Adrenal gland (tissue), 12 donors: ENCODE data around the gene ACOX2. TPM values are rescaled to one million over a fixed set of nuclear protein-coding genes. Genes with fewer than 3 reads are reported as not detected.

Experiments
- DNase-seq, 7 donors: peaks; one replicate each; pipeline ENCODE4 v3.0.0-alpha.2; 2019 to 2020
- H3K27ac ChIP-seq, 5 donors: fragments of 200-600 bp; sonication (generic) in 4 of 5; 1 replicate in 3 of 5; 2 replicates in 2 of 5; pipeline versions ENCODE4 v1.5.1 to v1.8.0; 2016 to 2020; ENCODE audit warnings: mild to moderate bottlenecking in 1 of 5
- H3K27me3 ChIP-seq: fragments of 200-600 bp; 2 replicates; pipeline ENCODE4 v1.8.0; 2021
- H3K36me3 ChIP-seq, 2 donors: fragments of 200-600 bp; replicated peaks in 1 of 2; 1 replicate in 1 of 2; 2 replicates in 1 of 2; pipeline versions ENCODE4 v1.5.1 to v1.8.0; 2018 to 2022
- H3K4me1 ChIP-seq, 2 donors: fragments of 200-600 bp; replicated peaks in 1 of 2; 1 replicate in 1 of 2; 2 replicates in 1 of 2; pipeline versions ENCODE4 v1.5.1 to v1.8.0; 2018 to 2021
- H3K4me3 ChIP-seq, 4 donors: fragments of 200-600 bp; sonication (generic) in 3 of 4; one replicate each; pipeline ENCODE4 v1.5.1; 2016 to 2018
- H3K9me3 ChIP-seq, 3 donors: fragments of 200-600 bp; sonication (generic) in 1 of 3; replicated peaks in 1 of 3; 1 replicate in 2 of 3; 2 replicates in 1 of 3; pipeline versions ENCODE4 v1.5.1 to v1.8.0; 2016 to 2021
- CTCF ChIP-seq, 6 experiments: fragments of 450-650 bp in 4 of 6; fragments of 200-600 bp in 2 of 6; sonication (generic) in 1 of 6; IDR thresholded peaks; 1 replicate in 5 of 6; 2 replicates in 1 of 6; pipeline versions ENCODE4 v1.5.1 to v1.8.0; 2016 to 2021; ENCODE audit warnings: antibody characterized with exemption in 6 of 6, mild to moderate bottlenecking in 2 of 6, moderate library complexity in 1 of 6
- POLR2A ChIP-seq, 2 donors: fragments of 450-650 bp; IDR thresholded peaks; one replicate each; pipeline ENCODE4 v1.6.1; 2017; ENCODE audit warnings: antibody characterized with exemption in 2 of 2, mild to moderate bottlenecking in 2 of 2, moderate library complexity in 1 of 2
- WGBS, 4 donors: extraction: QIAGEN DNeasy Blood & Tissue Kit in 2 of 4; methylation state at CpG; one replicate each; pipeline versions ENCODE4 v1.1.5 to v1.1.7; 2013 to 2017; 5-methylcytosine and 5-hydroxymethylcytosine counted together
- intact Hi-C, 2 donors: fragments of 100-400 bp; cut with DNase I; formaldehyde crosslinking; loops; one replicate each; pipeline versions ENCODE4 v1.14.1 to v1.15.0; 2022 to 2023
- polyA plus RNA-seq, 3 donors: library from polyadenylated mRNA; stranded (reverse); fragments of 200-250 nt in 2 of 3; fragments of 350-450 nt in 1 of 3; fragmentation: Illumina TruSeq in 1 of 3; extraction: RNeasy Lipid Tissue Mini Kit (QIAGEN cat#74804) in 1 of 3; gene quantifications; one replicate each; pipeline ENCODE4 v1.2.3, GENCODE V29; 2013 to 2014
- total RNA-seq, 9 donors: library from RNA; depleted of rRNA in 4 of 9; stranded (reverse); fragments of >200 nt in 4 of 9; fragments of 120-200 nt in 1 of 9; fragmentation: NEBNext Ultra II Directional in 1 of 9; extraction: Animal tissue kit (Norgen Biotek cat#: 25700) in 1 of 9; gene quantifications; one replicate each; pipeline versions ENCODE4 v1.1.0 to v1.2.4, GENCODE V29; 2013 to 2023
- donor health status: healthy with polysubstance abuse.
- donor health status: Bipolar disorder and iron deficiency.
- donor health status: DM: yes; HTN: yes; CAD: no.
- donor health status: DM: no; HTN: no; CAD: no.
- donor health status: DM: no; HTN: no; CAD: no.
- donor health status: DM: yes; HTN: yes; CAD: no.

Gene ACOX2
- total and polyA plus RNA-seq, 12 donors, result 8.1 to 65.5 (median 32.8) TPM

- peaks cover 7 to 10% of the 10 kb centered on the region in 2 donors for H3K4me1 ChIP-seq
- no peaks in the 10 kb centered on the region for H3K9me3 ChIP-seq
- H3K27me3 ChIP-seq, result no peaks in the 10 kb centered on the region
- DNase-seq, result peak; percentile 47 to 78 (median 65)
- peak overlapping the region in 2 of 5 donors; percentile 47 to 75 for H3K27ac ChIP-seq
- intact Hi-C loops, result no loop called here
- no peak overlapping the region for H3K4me3 ChIP-seq
- TF ChIP-seq CTCF (IDR thresholded peaks at IDR 0.05), result no peak
- TF ChIP-seq POLR2A (IDR thresholded peaks at IDR 0.05), result peak in 1 of 2 donors; percentile 35
- 47 to 60% (median 52%) methylated on average over 16 to 18 of the region's 18 CpGs for WGBS, 4 donors
- no peaks in the 10 kb centered on the region for H3K36me3 ChIP-seq
Measured at GRCh38 chr3:58487140-58487886, 49.7 kb downstream of the ACOX2 start.

- Histone ChIP-seq H3K4me1 (peaks cover 6 to 7% of the 10 kb centered on the region in 2 donors), H3K27ac (no peak overlapping the region), H3K4me3 (no peak overlapping the region), H3K9me3 (no peaks in the 10 kb centered on the region), H3K36me3 (no peaks in the 10 kb centered on the region), H3K27me3 (no peaks in the 10 kb centered on the region)
- no peak for TF ChIP-seq CTCF (IDR thresholded peaks at IDR 0.05)
- TF ChIP-seq POLR2A (IDR thresholded peaks at IDR 0.05), result no peak
- 77 to 89% (median 82%) methylated on average over 6 of the region's 6 CpGs for WGBS, 4 donors
- DNase-seq, result no peak
- intact Hi-C loops, result no loop called here
Measured at GRCh38 chr3:58485801-58486435, 51.1 kb downstream of the ACOX2 start.

- WGBS, 4 donors, result 86 to 88% (median 86%) methylated on average over 3 of the region's 3 CpGs
- H3K36me3 ChIP-seq, result no peaks in the 10 kb centered on the region
- no peak for TF ChIP-seq CTCF (IDR thresholded peaks at IDR 0.05)
- no peak for TF ChIP-seq POLR2A (IDR thresholded peaks at IDR 0.05)
- DNase-seq, result no peak
- intact Hi-C loops, result no loop called here
- H3K4me1 ChIP-seq, result peaks cover 5 to 7% of the 10 kb centered on the region in 2 donors
- no peak overlapping the region for H3K27ac ChIP-seq
- no peaks in the 10 kb centered on the region for H3K27me3 ChIP-seq
- H3K4me3 ChIP-seq, result no peak overlapping the region
- no peaks in the 10 kb centered on the region for H3K9me3 ChIP-seq
Measured at GRCh38 chr3:58484722-58485069, 52.3 kb downstream of the ACOX2 start.

- H3K4me3 ChIP-seq, result no peak overlapping the region
- WGBS, 4 donors, result 69 to 81% (median 71%) methylated on average over 7 of the region's 7 CpGs
- TF ChIP-seq POLR2A (IDR thresholded peaks at IDR 0.05) (no peak), CTCF (IDR thresholded peaks at IDR 0.05) (no peak)
- H3K4me1 ChIP-seq, result peaks cover 5 to 7% of the 10 kb centered on the region in 2 donors
- H3K9me3 ChIP-seq, result no peaks in the 10 kb centered on the region
- no peak overlapping the region for H3K27ac ChIP-seq
- no peaks in the 10 kb centered on the region for H3K36me3 ChIP-seq
- no peaks in the 10 kb centered on the region for H3K27me3 ChIP-seq
- no peak for DNase-seq
- intact Hi-C loops, result no loop called here
Measured at GRCh38 chr3:58484045-58484721, 52.8 kb downstream of the ACOX2 start.
